B cell (primary cell): ENCODE measurements around the gene FBLIM1. TPM values are rescaled to one million over a fixed set of nuclear protein-coding genes. Genes with fewer than 3 reads are reported as not detected.
"Not testable (repeated sequence)": the region's sequence is repeated elsewhere in the genome, so short reads cannot be mapped to it uniquely, and the experiment has no call there.

Source experiments
- ATAC-seq: fragments of 200-7000 bp; cut with Tn5 transposase; one replicate; pipeline ENCODE4 v1.10.0; 2021; ENCODE audit warnings: low read depth, mild to moderate bottlenecking, moderate number of reproducible peaks, moderate library complexity
- CTCF ChIA-PET: fragments of 350-600 bp; sonication (Branson Sonifier 250); formaldehyde crosslinking; loops from one replicate; lab custom pipeline; 2021; ENCODE audit warnings: antibody characterized with exemption, inconsistent platforms; lab: Charles Lee
- POLR2A ChIA-PET: fragments of 350-600 bp; sonication (Branson Sonifier 250); formaldehyde crosslinking; loops from one replicate; lab custom pipeline; 2021; ENCODE audit warnings: antibody characterized with exemption; lab: Charles Lee
- DNase-seq: peaks from one replicate; pipeline ENCODE4 v3.0.0; 2013
- H2AFZ ChIP-seq: 2 replicates; pipeline ENCODE4 v1.6.1; 2012; ENCODE audit warnings: mild to moderate bottlenecking, low read depth, low read length; ENCODE audit not compliant: insufficient read depth, poor library complexity, severe bottlenecking
- H3K27ac ChIP-seq, 2 donors: 1 replicate in 1 of 2; 2 replicates in 1 of 2; pipeline ENCODE4 v1.5.1; 2012 to 2013; ENCODE audit warnings: low read length in 2 of 2, mild to moderate bottlenecking in 2 of 2, moderate library complexity in 1 of 2
- H3K27me3 ChIP-seq, 4 experiments: fragments of 200-600 bp in 1 of 4; sonication (generic) in 1 of 4; replicated peaks in 1 of 4; 1 replicate in 2 of 4; 2 replicates in 2 of 4; pipeline versions ENCODE4 v1.6.1 to v1.7.0; 2013 to 2016; ENCODE audit warnings: low read length in 3 of 4, mild to moderate bottlenecking in 2 of 4, mixed read lengths in 1 of 4, moderate library complexity in 1 of 4; ENCODE audit not compliant: insufficient read depth in 4 of 4, control insufficient read depth in 3 of 4; ENCODE audit errors: control extremely low read depth in 1 of 4
- H3K36me3 ChIP-seq, 2 experiments: replicated peaks in 1 of 2; 1 replicate in 1 of 2; 2 replicates in 1 of 2; pipeline versions ENCODE4 v1.6.1 to v1.7.1; 2013; ENCODE audit warnings: low read length in 1 of 2; ENCODE audit not compliant: insufficient read depth in 2 of 2, control insufficient read depth in 1 of 2; ENCODE audit errors: control extremely low read depth in 1 of 2, extremely low read depth in 1 of 2
- H3K4me1 ChIP-seq, 2 donors: fragments of 200-600 bp in 1 of 2; sonication (generic) in 1 of 2; 1 replicate in 1 of 2; 2 replicates in 1 of 2; pipeline versions ENCODE4 v1.5.1 to v1.6.1; 2013 to 2017; ENCODE audit warnings: low read length in 2 of 2; ENCODE audit not compliant: control insufficient read depth in 2 of 2, insufficient read depth in 2 of 2
- H3K4me2 ChIP-seq: replicated peaks from 2 replicates; pipeline ENCODE3; 2012; ENCODE audit warnings: mild to moderate bottlenecking, low read depth, low read length; ENCODE audit not compliant: poor library complexity, severe bottlenecking
- H3K4me3 ChIP-seq, 5 experiments: fragments of 200-600 bp in 1 of 5; sonication (generic) in 1 of 5; 1 replicate in 3 of 5; 2 replicates in 2 of 5; pipeline versions ENCODE4 v1.5.1 to v1.7.0; 2011 to 2016; ENCODE audit warnings: low read length in 4 of 5, mild to moderate bottlenecking in 4 of 5, low read depth in 2 of 5, control low read depth in 1 of 5, moderate library complexity in 1 of 5; ENCODE audit not compliant: insufficient read depth in 1 of 5; ENCODE audit errors: control extremely low read depth in 1 of 5, extremely low read depth in 1 of 5
- H3K79me2 ChIP-seq: fragments of 200-600 bp; sonication (generic); one replicate; pipeline ENCODE4 v1.6.0; 2016; ENCODE audit warnings: low read length; ENCODE audit not compliant: control insufficient read depth, insufficient read depth
- H3K9ac ChIP-seq: fragments of 200-600 bp; sonication (generic); 2 replicates; pipeline ENCODE4 v1.6.1; 2017; ENCODE audit warnings: mild to moderate bottlenecking, low read length, moderate library complexity
- H3K9me3 ChIP-seq, 3 donors: one replicate each; pipeline versions ENCODE4 v1.6.1 to v1.7.1; 2013; ENCODE audit warnings: low read length in 2 of 3; ENCODE audit not compliant: control insufficient read depth in 2 of 3, insufficient read depth in 1 of 3; ENCODE audit errors: control extremely low read depth in 1 of 3
- H4K20me1 ChIP-seq: 2 replicates; pipeline ENCODE4 v1.6.0; 2012; ENCODE audit warnings: mild to moderate bottlenecking, low read length; ENCODE audit not compliant: insufficient read depth, control insufficient read depth, poor library complexity, severe bottlenecking
- H3K27ac Mint-ChIP-seq: one replicate; pipeline ENCODE4 v1.8.0; 2021; ENCODE audit warnings: mixed read lengths
- H3K27me3 Mint-ChIP-seq: one replicate; pipeline ENCODE4 v1.8.0; 2021; ENCODE audit warnings: mixed read lengths
- H3K4me1 Mint-ChIP-seq: one replicate; pipeline ENCODE4 v1.8.0; 2021; ENCODE audit warnings: mixed read lengths
- H3K4me3 Mint-ChIP-seq: one replicate; pipeline ENCODE4 v1.8.0; 2021; ENCODE audit warnings: mixed read lengths
- H3K9me3 Mint-ChIP-seq: one replicate; pipeline ENCODE4 v1.8.0; 2022; ENCODE audit warnings: mixed read lengths; ENCODE audit not compliant: insufficient read depth
- CTCF ChIP-seq: fragments of 200-600 bp; IDR thresholded peaks from one replicate; pipeline ENCODE4 v1.8.0; 2022; ENCODE audit warnings: antibody characterized with exemption, mild to moderate bottlenecking
- EZH2 ChIP-seq: IDR thresholded peaks from 2 replicates; pipeline ENCODE4 v1.6.1; 2012; ENCODE audit warnings: borderline replicate concordance, low read depth, mild to moderate bottlenecking, moderate library complexity, low read length; ENCODE audit not compliant: insufficient read depth, poor library complexity, severe bottlenecking
- WGBS: methylation state at CpG from one replicate; pipeline ENCODE4 v1.1.5; 2013; ENCODE audit warnings: missing lambda C conversion rate; ENCODE audit not compliant: insufficient coverage; 5-methylcytosine and 5-hydroxymethylcytosine counted together
- intact Hi-C: fragments of 100-400 bp; cut with micrococcal nuclease; formaldehyde crosslinking; loops from one replicate; pipeline ENCODE4 v1.10.0; 2022
- polyA plus RNA-seq: library from polyadenylated mRNA; depleted of rRNA; stranded (reverse); fragments of >200 nt; gene quantifications from 2 replicates; pipeline ENCODE4 v1.2.3, GENCODE V29; 2012
- total RNA-seq, 2 donors: library from RNA; stranded (reverse); fragments of 120-200 nt in 1 of 2; gene quantifications; 1 replicate in 1 of 2; 2 replicates in 1 of 2; pipeline versions ENCODE4 v1.2.3 to v1.2.4, GENCODE V29; 2013 to 2022

Gene FBLIM1
- total and polyA plus RNA-seq, 2 donors (not counting 1 experiment from before 2014, with no cell fraction given), result not detected

GRCh38 chr1:15828931-15829330, 70.3 kb downstream of the FBLIM1 start:
- H3K27me3 Mint-ChIP-seq, intact Hi-C loops, H3K36me3 ChIP-seq, H3K4me3 Mint-ChIP-seq, ATAC-seq, H2AFZ ChIP-seq, H3K27ac ChIP-seq, H3K9me3 Mint-ChIP-seq, DNase-seq, H3K9me3 ChIP-seq, H3K27me3 ChIP-seq, H4K20me1 ChIP-seq, H3K27ac Mint-ChIP-seq, H3K9ac ChIP-seq: not testable (repeated sequence)
- CTCF ChIA-PET, result interaction anchor here (0.7 to 6.1 kb wide), 3 partner anchors 12 to 133 kb away, joined by 4 to 55 read pairs (median 5); no protein-coding TSS in a partner anchor
- WGBS, result 94% methylated on average over 5 of the region's 14 CpGs
- H3K4me3 ChIP-seq, result peak overlapping the region in 1 of 5 experiments; percentile 26
- POLR2A ChIA-PET, result interaction anchor here (0.6 to 1.2 kb wide), 2 partner anchors 18 to 176 kb away, joined by 3 to 7 read pairs; partner anchors contain the start of gene SPEN
- H3K4me2 ChIP-seq, result peak overlapping the region; percentile 75
- peaks cover 49% of the 10 kb centered on the region for H3K4me1 Mint-ChIP-seq
- H3K79me2 ChIP-seq, result peaks cover 27% of the 10 kb centered on the region
- H3K4me1 ChIP-seq, result peaks cover 38 to 47% of the 10 kb centered on the region in 2 donors

- Mint-ChIP-seq H3K9me3 (no peaks in the 10 kb centered on the region), H3K4me3 (peak overlapping the region; percentile 83), H3K4me1 (peaks cover 51% of the 10 kb centered on the region), H3K27ac (peak overlapping the region; percentile 89), H3K27me3 (no peaks in the 10 kb centered on the region)
- H3K36me3 ChIP-seq, result no peaks in the 10 kb centered on the region
- DNase-seq, result no peak
- intact Hi-C loops, result loop anchor here (2.0 kb wide), 1 partner anchor 15 kb away; no protein-coding TSS in a partner anchor
- peak overlapping the region; percentile 22 for H2AFZ ChIP-seq
- no peaks in the 10 kb centered on the region for H3K9me3 ChIP-seq
- ATAC-seq, result no peak
- peak overlapping the region; percentile 46 to 54 for H3K27ac ChIP-seq
- POLR2A ChIA-PET, result interaction anchor here (0.6 to 1.2 kb wide), 4 partner anchors 16 to 28 kb away, joined by 3 to 6 read pairs (median 4); partner anchors contain the start of gene SPEN
- peak overlapping the region; percentile 36 for H3K9ac ChIP-seq
- H3K79me2 ChIP-seq, result peaks cover 27% of the 10 kb centered on the region
- no peaks in the 10 kb centered on the region for H3K27me3 ChIP-seq
- TF ChIP-seq CTCF (peak; percentile 18), EZH2 (no peak)
- CTCF ChIA-PET, result interaction anchor here (1.0 to 6.1 kb wide), 3 partner anchors 9 to 17 kb away, joined by 3 to 55 read pairs (median 4); no protein-coding TSS in a partner anchor
- no CpG with 5 or more reads among the region's 1 CpG for WGBS
- peak overlapping the region in 3 of 5 experiments; percentile 26 to 59 (median 32) for H3K4me3 ChIP-seq
- H4K20me1 ChIP-seq, result no peaks in the 10 kb centered on the region
- H3K4me1 ChIP-seq, result peaks cover 38 to 47% of the 10 kb centered on the region in 2 donors
- H3K4me2 ChIP-seq, result peak overlapping the region; percentile 75
Observed at GRCh38 chr1:15830258-15830657, 71.7 kb downstream of the FBLIM1 start.
